ENCODE data around the gene KIF12. TPM values are rescaled to one million over a fixed set of nuclear protein-coding genes. Genes with fewer than 3 reads are reported as not detected.

Gene KIF12
- total RNA-seq, 4 donors from 2014 or later: 0.53 to 5.3 (median 1.9) TPM

DNA sequence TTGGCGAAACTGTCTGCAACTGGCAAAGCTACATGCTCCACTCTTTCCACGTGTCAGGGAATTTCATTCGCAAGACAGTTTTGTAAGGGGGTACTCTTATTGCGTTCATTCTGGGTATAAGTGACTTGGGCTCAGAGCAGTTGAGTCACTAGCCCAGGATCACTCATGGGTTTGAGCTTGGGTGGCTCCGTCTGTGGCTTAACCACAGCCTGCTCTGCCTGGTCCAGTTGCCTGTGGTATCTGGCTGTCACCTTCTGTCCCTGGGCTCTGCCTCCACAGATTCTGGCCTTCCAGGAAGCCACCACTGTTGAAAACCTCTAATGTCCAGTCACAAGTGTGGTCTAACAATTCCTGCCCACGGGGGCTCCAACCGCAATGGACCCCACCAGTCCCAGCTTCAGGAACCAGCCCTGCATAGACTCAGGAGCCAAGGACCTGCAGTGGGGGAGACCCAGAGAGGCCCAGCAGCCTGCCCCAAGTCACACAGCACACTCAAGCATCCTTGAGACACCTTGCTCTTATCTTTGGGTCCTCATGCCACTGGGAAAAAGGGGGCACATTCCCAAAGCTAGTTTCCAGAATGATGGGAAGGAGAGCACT, 10.4 kb downstream of the KIF12 start:
- no peak for TF ChIP-seq POLR2A (IDR thresholded peaks at IDR 0.05)
- TF ChIP-seq, protein P1, sequence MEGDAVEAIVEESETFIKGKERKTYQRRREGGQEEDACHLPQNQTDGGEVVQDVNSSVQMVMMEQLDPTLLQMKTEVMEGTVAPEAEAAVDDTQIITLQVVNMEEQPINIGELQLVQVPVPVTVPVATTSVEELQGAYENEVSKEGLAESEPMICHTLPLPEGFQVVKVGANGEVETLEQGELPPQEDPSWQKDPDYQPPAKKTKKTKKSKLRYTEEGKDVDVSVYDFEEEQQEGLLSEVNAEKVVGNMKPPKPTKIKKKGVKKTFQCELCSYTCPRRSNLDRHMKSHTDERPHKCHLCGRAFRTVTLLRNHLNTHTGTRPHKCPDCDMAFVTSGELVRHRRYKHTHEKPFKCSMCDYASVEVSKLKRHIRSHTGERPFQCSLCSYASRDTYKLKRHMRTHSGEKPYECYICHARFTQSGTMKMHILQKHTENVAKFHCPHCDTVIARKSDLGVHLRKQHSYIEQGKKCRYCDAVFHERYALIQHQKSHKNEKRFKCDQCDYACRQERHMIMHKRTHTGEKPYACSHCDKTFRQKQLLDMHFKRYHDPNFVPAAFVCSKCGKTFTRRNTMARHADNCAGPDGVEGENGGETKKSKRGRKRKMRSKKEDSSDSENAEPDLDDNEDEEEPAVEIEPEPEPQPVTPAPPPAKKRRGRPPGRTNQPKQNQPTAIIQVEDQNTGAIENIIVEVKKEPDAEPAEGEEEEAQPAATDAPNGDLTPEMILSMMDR (IDR thresholded peaks at IDR 0.05): no peak
- no peak overlapping the region for H3K4me3 ChIP-seq (ENCODE audit: low read depth, poor library complexity, severe bottlenecking)
- intact Hi-C loops (cut with DNase I; ENCODE audit: low total_unique reads): loop anchor here (10.0 kb wide), 1 partner anchor 206 kb away; no protein-coding TSS in a partner anchor
- peak in 1 of 2 donors; percentile 53 for DNase-seq (ENCODE audit: low spot score in 2 of 2)
- 93 to 96% methylated on average over 7 of the region's 7 CpGs for WGBS, 2 donors

DNA sequence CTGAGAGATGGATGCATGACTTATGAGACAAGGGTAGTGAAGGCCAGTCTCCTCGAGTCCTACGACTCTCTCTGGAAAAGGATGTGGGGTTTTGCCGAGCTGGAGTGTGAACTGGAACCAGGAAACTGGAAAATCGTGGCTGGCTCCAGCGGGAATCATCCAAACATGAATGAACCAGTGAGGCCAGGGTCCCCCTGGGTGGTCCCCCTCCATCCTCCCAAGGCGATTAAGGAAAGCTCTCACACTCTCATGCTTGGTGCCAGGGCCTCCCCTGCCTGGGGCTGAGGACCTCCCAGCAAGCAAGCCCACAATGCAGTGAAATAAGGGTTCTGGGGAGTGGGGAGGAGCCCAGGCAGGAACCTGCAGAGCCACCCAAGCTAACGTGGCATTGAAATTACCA, 11.4 kb downstream of the KIF12 start:
- intact Hi-C loops (cut with DNase I; ENCODE audit: low total_unique reads): loop anchor here (1.0 to 10.0 kb wide), 2 partner anchors 207 to 224 kb away; no protein-coding TSS in a partner anchor
- DNase-seq (ENCODE audit: low spot score in 2 of 2): peak in 1 of 2 donors; percentile 78
- no peak for TF ChIP-seq POLR2A (IDR thresholded peaks at IDR 0.05)
- TF ChIP-seq, protein P1 (IDR thresholded peaks at IDR 0.05): no peak
- no peak overlapping the region for H3K4me3 ChIP-seq (ENCODE audit: low read depth, poor library complexity, severe bottlenecking)
- WGBS, 2 donors: 75 to 85% methylated on average over 7 of the region's 7 CpGs

DNA sequence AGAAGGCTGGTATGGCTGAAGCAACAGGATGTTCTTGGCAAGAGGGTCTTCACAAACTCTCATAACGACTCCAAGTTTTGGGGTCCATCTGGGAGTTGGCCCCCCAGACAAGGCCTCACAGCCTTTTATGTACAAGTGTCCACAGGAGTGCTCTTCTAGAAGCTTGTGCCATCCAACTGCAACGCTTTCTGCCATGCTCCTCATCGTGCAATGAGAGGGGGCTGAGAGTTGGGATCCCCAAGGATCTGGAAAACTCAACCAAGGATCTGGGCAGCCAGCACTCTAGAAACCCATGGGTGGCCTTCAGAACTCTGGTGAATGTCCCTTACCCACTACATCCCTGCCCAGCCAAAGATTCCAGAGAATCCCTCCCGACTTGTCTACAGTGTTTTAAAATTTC, 12.5 kb downstream of the KIF12 start:
- peak in 1 of 2 donors; percentile 63 for DNase-seq (ENCODE audit: low spot score in 2 of 2)
- intact Hi-C loops (cut with DNase I; ENCODE audit: low total_unique reads): loop anchor here (1.0 to 10.0 kb wide), 2 partner anchors 208 to 225 kb away; no protein-coding TSS in a partner anchor
- TF ChIP-seq, protein P1 (IDR thresholded peaks at IDR 0.05): no peak
- no peak for TF ChIP-seq POLR2A (IDR thresholded peaks at IDR 0.05)
- H3K4me3 ChIP-seq (ENCODE audit: low read depth, poor library complexity, severe bottlenecking): no peak overlapping the region
- 95% methylated on average over 4 of the region's 4 CpGs for WGBS, 2 donors

DNA sequence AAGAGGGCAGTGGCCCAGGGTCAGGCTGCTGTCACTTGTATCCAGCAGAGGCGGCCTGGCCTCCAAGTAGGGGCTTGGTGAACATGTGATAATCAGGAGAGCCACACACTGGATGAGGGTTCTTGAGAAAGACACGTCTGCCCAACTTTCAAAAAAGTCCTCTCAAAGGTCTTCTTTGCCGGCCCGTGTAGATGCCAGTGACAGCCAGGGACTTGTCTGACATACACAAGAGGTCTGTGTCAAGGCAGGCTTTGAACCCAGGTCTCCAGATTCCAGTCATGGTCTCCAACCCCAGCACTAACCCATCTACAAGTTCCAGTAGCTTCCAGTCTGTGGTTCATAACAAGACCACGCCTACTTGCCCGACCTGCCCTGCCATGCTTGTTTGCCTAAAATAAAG, 13.1 kb downstream of the KIF12 start:
- WGBS, 2 donors: 88% methylated on average over 6 of the region's 6 CpGs
- no peak for TF ChIP-seq POLR2A (IDR thresholded peaks at IDR 0.05)
- TF ChIP-seq, protein P1 (IDR thresholded peaks at IDR 0.05): no peak
- intact Hi-C loops (cut with DNase I; ENCODE audit: low total_unique reads): loop anchor here (10.0 kb wide), 1 partner anchor 209 kb away; no protein-coding TSS in a partner anchor
- H3K4me3 ChIP-seq (ENCODE audit: low read depth, poor library complexity, severe bottlenecking): no peak overlapping the region
- DNase-seq (ENCODE audit: low spot score in 2 of 2): peak in 1 of 2 donors; percentile 53

DNA sequence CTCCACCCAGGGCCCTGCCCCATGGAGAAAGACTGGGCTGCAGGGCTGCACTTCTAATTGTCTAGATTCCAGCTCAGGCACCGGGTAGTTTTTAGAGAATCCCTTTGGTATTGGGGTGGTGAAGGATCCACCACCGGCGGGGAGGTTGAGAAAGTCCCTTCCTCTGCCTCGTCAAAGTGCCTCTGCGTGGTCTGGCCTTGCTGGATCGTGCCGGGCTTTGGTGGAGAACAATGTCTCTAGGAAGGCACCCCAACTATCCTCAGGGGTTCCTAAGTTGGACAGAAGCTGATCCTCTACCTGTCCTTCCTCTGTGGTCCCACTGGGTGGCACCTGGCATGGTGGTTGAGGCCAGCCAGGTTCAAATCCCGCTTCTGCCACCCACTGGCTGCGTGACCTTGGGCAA, 13.7 kb downstream of the KIF12 start:
- no peak for TF ChIP-seq POLR2A (IDR thresholded peaks at IDR 0.05)
- TF ChIP-seq, protein P1 (IDR thresholded peaks at IDR 0.05): no peak
- H3K4me3 ChIP-seq (ENCODE audit: low read depth, poor library complexity, severe bottlenecking): no peak overlapping the region
- peak in 1 of 2 donors; percentile 32 for DNase-seq (ENCODE audit: low spot score in 2 of 2)
- intact Hi-C loops (cut with DNase I; ENCODE audit: low total_unique reads): loop anchor here (10.0 kb wide), 1 partner anchor 209 kb away; no protein-coding TSS in a partner anchor
- 96 to 98% methylated on average over 9 of the region's 9 CpGs for WGBS, 2 donors

Measured in lower leg skin (tissue), 4 donors.